Vagina (tissue), 2 donors: ENCODE measurements around the gene DNER.

ENCODE experiments used
- CTCF ChIP-seq, 3 experiments: fragments of 450-650 bp in 2 of 3; fragments of 200-600 bp in 1 of 3; sonication (generic) in 1 of 3; IDR thresholded peaks; one replicate each; pipeline ENCODE4 v1.5.1; 2017 to 2019; ENCODE audit warnings: antibody characterized with exemption in 3 of 3, mild to moderate bottlenecking in 2 of 3, moderate library complexity in 2 of 3
- POLR2A ChIP-seq, 2 donors: fragments of 450-650 bp; IDR thresholded peaks; one replicate each; pipeline ENCODE4 v1.6.1; 2017; ENCODE audit warnings: antibody characterized with exemption in 2 of 2, mild to moderate bottlenecking in 2 of 2, moderate library complexity in 2 of 2

GRCh38 chr2:229405796-229406195 lies 308.6 kb downstream of the DNER start:
- no peak for TF ChIP-seq CTCF (IDR thresholded peaks at IDR 0.05)
- TF ChIP-seq POLR2A (IDR thresholded peaks at IDR 0.05): no peak
